H9 (cell line): ENCODE data around the gene GATAD2B. TPM values are rescaled to one million over a fixed set of nuclear protein-coding genes. Genes with fewer than 3 reads are reported as not detected.
A peak's percentile ranks its signal among the peaks of the same experiment; 100 is the strongest.

Experiments
- DNase-seq: peaks from one replicate; pipeline ENCODE4 v3.0.0-alpha.2; 2017
- H2AFZ ChIP-seq: one replicate; pipeline ENCODE4 v1.6.1; 2013; ENCODE audit warnings: mild to moderate bottlenecking, low read length, control low read depth, moderate library complexity
- H2AK5ac ChIP-seq: 2 replicates; pipeline ENCODE4 v1.6.1; 2013; ENCODE audit warnings: low read length, control low read depth, mixed read lengths; ENCODE audit not compliant: insufficient read length
- H2BK120ac ChIP-seq: one replicate; pipeline ENCODE4 v1.6.1; 2013; ENCODE audit warnings: low read depth, mild to moderate bottlenecking, low read length, control low read depth, inconsistent platforms; ENCODE audit not compliant: poor library complexity, severe bottlenecking
- H2BK12ac ChIP-seq: 2 replicates; pipeline ENCODE4 v1.6.1; 2013; ENCODE audit warnings: low read length, control low read depth, mixed read lengths, low read depth; ENCODE audit not compliant: insufficient read length
- H2BK15ac ChIP-seq: 2 replicates; pipeline ENCODE4 v1.6.1; 2013; ENCODE audit warnings: low read depth, low read length, control low read depth
- H2BK20ac ChIP-seq: one replicate; pipeline ENCODE4 v1.6.1; 2013; ENCODE audit warnings: low read depth, mild to moderate bottlenecking, low read length, control low read depth, inconsistent platforms; ENCODE audit not compliant: poor library complexity, severe bottlenecking
- H2BK5ac ChIP-seq: 2 replicates; pipeline ENCODE4 v1.6.1; 2013; ENCODE audit warnings: low read length, control low read depth, mixed read lengths; ENCODE audit not compliant: insufficient read length
- H3K14ac ChIP-seq: 2 replicates; pipeline ENCODE4 v1.6.1; 2013; ENCODE audit warnings: low read length, control low read depth; ENCODE audit not compliant: insufficient read depth
- H3K18ac ChIP-seq: 2 replicates; pipeline ENCODE4 v1.6.1; 2013; ENCODE audit warnings: low read depth, mild to moderate bottlenecking, mixed read lengths, low read length, control low read depth; ENCODE audit not compliant: insufficient read length
- H3K23ac ChIP-seq: 2 replicates; pipeline ENCODE4 v1.6.1; 2013; ENCODE audit warnings: low read length, control low read depth, mixed read lengths, low read depth; ENCODE audit not compliant: insufficient read length
- H3K23me2 ChIP-seq: 2 replicates; pipeline ENCODE4 v1.6.1; 2013; ENCODE audit warnings: low read depth, mild to moderate bottlenecking, mixed read lengths, low read length, control low read depth; ENCODE audit not compliant: insufficient read length, poor library complexity, severe bottlenecking
- H3K27ac ChIP-seq: 2 replicates; pipeline ENCODE4 v1.5.1; 2013; ENCODE audit warnings: low read length, control low read depth, mixed read lengths, low read depth; ENCODE audit not compliant: insufficient read length
- H3K27me3 ChIP-seq: 2 replicates; pipeline ENCODE4 v1.6.1; 2013; ENCODE audit warnings: low read length, control low read depth, inconsistent platforms; ENCODE audit not compliant: insufficient read depth
- H3K4ac ChIP-seq: 2 replicates; pipeline ENCODE4 v1.6.1; 2013; ENCODE audit warnings: low read depth, mild to moderate bottlenecking, control low read depth, inconsistent platforms, low read length, moderate library complexity
- H3K4me1 ChIP-seq: 2 replicates; pipeline ENCODE4 v1.6.1; 2013; ENCODE audit warnings: low read length, control low read depth, inconsistent platforms; ENCODE audit not compliant: insufficient read depth
- H3K4me2 ChIP-seq: 2 replicates; pipeline ENCODE4 v1.6.1; 2013; ENCODE audit warnings: low read length, control low read depth, mixed read lengths; ENCODE audit not compliant: insufficient read length, insufficient read depth
- H3K56ac ChIP-seq: 2 replicates; pipeline ENCODE4 v1.6.1; 2013; ENCODE audit warnings: low read depth, mild to moderate bottlenecking, mixed read lengths, low read length, control low read depth; ENCODE audit not compliant: insufficient read length
- H3K79me1 ChIP-seq: 2 replicates; pipeline ENCODE4 v1.6.1; 2013; ENCODE audit warnings: low read depth, mild to moderate bottlenecking, moderate library complexity, low read length, control low read depth, inconsistent platforms; ENCODE audit not compliant: insufficient read depth, poor library complexity, severe bottlenecking
- H3K79me2 ChIP-seq: 2 replicates; pipeline ENCODE4 v1.6.1; 2013; ENCODE audit warnings: low read length, control low read depth, inconsistent platforms; ENCODE audit not compliant: insufficient read depth
- H3K9ac ChIP-seq: 2 replicates; pipeline ENCODE4 v1.6.1; 2013; ENCODE audit warnings: low read length, control low read depth, mixed read lengths; ENCODE audit not compliant: insufficient read length; ENCODE audit errors: extremely low read depth
- H3K9me3 ChIP-seq: one replicate; pipeline ENCODE4 v1.6.1; 2013; ENCODE audit warnings: low read depth, low read length, inconsistent platforms; ENCODE audit not compliant: control insufficient read depth
- H3T11ph ChIP-seq: one replicate; pipeline ENCODE4 v1.6.1; 2013; ENCODE audit warnings: mild to moderate bottlenecking, low read length, control low read depth, inconsistent platforms
- H4K20me1 ChIP-seq: one replicate; pipeline ENCODE4 v1.6.1; 2013; ENCODE audit not compliant: control insufficient read depth, insufficient read length, insufficient read depth
- H4K5ac ChIP-seq: 2 replicates; pipeline ENCODE4 v1.6.1; 2013; ENCODE audit warnings: low read depth, mild to moderate bottlenecking, mixed read lengths, low read length, control low read depth; ENCODE audit not compliant: insufficient read length
- H4K8ac ChIP-seq: replicated peaks from 2 replicates; pipeline ENCODE4 v1.6.1; 2013; ENCODE audit warnings: low read length, control low read depth, mixed read lengths, low read depth; ENCODE audit not compliant: insufficient read length
- H4K91ac ChIP-seq: 2 replicates; pipeline ENCODE4 v1.6.1; 2013; ENCODE audit warnings: low read depth, mild to moderate bottlenecking, moderate library complexity, mixed read lengths, low read length, control low read depth; ENCODE audit not compliant: insufficient read length
- H3K27ac Mint-ChIP-seq, 3 experiments: 2 replicates in 2 of 3; 3 replicates in 1 of 3; pipeline ENCODE4 v1.8.0; 2020 to 2021; ENCODE audit warnings: mixed read lengths in 3 of 3, mild to moderate bottlenecking in 1 of 3, moderate library complexity in 1 of 3
- H3K27me3 Mint-ChIP-seq: 2 replicates; pipeline ENCODE4 v1.8.0; 2021; ENCODE audit warnings: low read depth, mild to moderate bottlenecking, moderate library complexity, mixed read lengths
- H3K36me3 Mint-ChIP-seq, 3 experiments: 2 replicates in 2 of 3; 3 replicates in 1 of 3; pipeline ENCODE4 v1.8.0; 2020 to 2021; ENCODE audit warnings: low read depth in 3 of 3, mixed read lengths in 3 of 3; ENCODE audit not compliant: insufficient read depth in 1 of 3
- H3K4me1 Mint-ChIP-seq, 2 experiments: 2 replicates each; pipeline ENCODE4 v1.8.0; 2020; ENCODE audit warnings: mixed read lengths in 2 of 2
- H3K4me3 Mint-ChIP-seq, 2 experiments: 2 replicates in 1 of 2; 3 replicates in 1 of 2; pipeline ENCODE4 v1.8.0; 2020 to 2021; ENCODE audit warnings: mild to moderate bottlenecking in 2 of 2, mixed read lengths in 2 of 2, moderate library complexity in 1 of 2
- H3K9me3 Mint-ChIP-seq, 2 experiments: 2 replicates in 1 of 2; 3 replicates in 1 of 2; pipeline ENCODE4 v1.8.0; 2020; ENCODE audit warnings: mild to moderate bottlenecking in 2 of 2, mixed read lengths in 2 of 2, moderate library complexity in 1 of 2
- WGBS: extraction: QIAGEN DNeasy Blood & Tissue Kit; methylation state at CpG from one replicate; pipeline ENCODE4 v1.1.7; 2013; ENCODE audit warnings: missing lambda C conversion rate, low lambda C conversion rate, mixed read lengths; ENCODE audit not compliant: insufficient read length; ENCODE audit errors: extremely low coverage; 5-methylcytosine and 5-hydroxymethylcytosine counted together
- total RNA-seq: library from RNA; stranded (reverse); gene quantifications from 2 replicates; pipeline ENCODE4 v1.2.1, GENCODE V29; 2021
- TF ChIP-seq, protein P1 (sequence below): fragments of 200-600 bp; sonication (generic); conservative IDR thresholded peaks from 3 replicates; pipeline ENCODE4 v1.8.0; 2021; ENCODE audit warnings: antibody characterized with exemption, mild to moderate bottlenecking

The GATAD2B gene
- total RNA-seq, 1 experiment from 2014 or later = 44.1 TPM

DNA sequence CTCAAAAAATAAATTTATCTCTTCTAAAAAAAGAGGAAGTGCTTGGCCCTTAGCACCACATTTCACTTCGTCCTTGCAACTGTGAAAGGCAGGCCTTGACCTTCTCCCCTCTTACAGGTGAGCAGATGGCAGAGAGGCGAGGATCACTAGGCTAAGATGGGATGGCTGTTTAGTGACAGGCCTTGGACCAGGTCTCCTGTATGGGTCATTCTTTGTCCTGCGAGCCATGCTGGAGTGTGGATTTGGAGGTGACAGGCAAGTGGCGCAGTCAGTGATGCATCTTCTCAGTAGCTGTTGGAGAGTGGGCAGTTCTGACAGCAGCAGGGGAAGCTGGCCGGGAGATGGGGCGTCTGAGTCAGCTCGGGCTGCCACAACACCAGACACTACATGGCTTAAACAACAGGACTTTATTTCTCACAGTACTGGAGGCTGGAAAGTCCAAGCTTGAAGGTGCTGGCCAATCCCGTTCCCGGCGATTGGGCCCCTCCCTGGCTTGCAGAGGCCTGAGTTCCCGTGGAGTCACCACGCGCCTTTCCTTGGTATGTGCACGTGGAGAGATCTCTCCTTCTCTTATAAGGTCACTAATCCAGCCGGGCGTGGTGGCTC lies 131.0 kb downstream of the GATAD2B start:
- no peaks in the 10 kb centered on the region for H3K4me1 ChIP-seq
- WGBS = no CpG with 5 or more reads among the region's 16 CpGs
- peak; percentile 29 for DNase-seq
- no peak overlapping the region for H3K4ac ChIP-seq
- no peaks in the 10 kb centered on the region for H3K27me3 ChIP-seq
- Mint-ChIP-seq H3K4me3 (no peak overlapping the region), H3K27ac (no peak overlapping the region; a peak in 1 of 7 replicates), H3K36me3 (no peaks in the 10 kb centered on the region), H3K27me3 (peaks cover 2% of the 10 kb centered on the region), H3K4me1 (peaks cover 30 to 44% of the 10 kb centered on the region in 2 experiments), H3K9me3 (no peaks in the 10 kb centered on the region)
- no peak overlapping the region for H3K56ac ChIP-seq
- H3K27ac ChIP-seq = no peak overlapping the region
- no peak overlapping the region for H2BK15ac ChIP-seq
- no peaks in the 10 kb centered on the region for H3K79me1 ChIP-seq
- no peaks in the 10 kb centered on the region for H3K9me3 ChIP-seq
- H4K5ac ChIP-seq = no peak overlapping the region
- no peak overlapping the region for H2BK12ac ChIP-seq
- H3K23ac ChIP-seq = no peak overlapping the region
- no peak overlapping the region for H3K18ac ChIP-seq
- H4K20me1 ChIP-seq = no peaks in the 10 kb centered on the region
- no peak overlapping the region for H3K9ac ChIP-seq
- no peak overlapping the region for H2BK20ac ChIP-seq
- H3K79me2 ChIP-seq = no peaks in the 10 kb centered on the region
- H4K8ac ChIP-seq = no peak overlapping the region
- H3K14ac ChIP-seq = no peak overlapping the region
- H2BK120ac ChIP-seq = no peak overlapping the region
- TF ChIP-seq, protein P1, sequence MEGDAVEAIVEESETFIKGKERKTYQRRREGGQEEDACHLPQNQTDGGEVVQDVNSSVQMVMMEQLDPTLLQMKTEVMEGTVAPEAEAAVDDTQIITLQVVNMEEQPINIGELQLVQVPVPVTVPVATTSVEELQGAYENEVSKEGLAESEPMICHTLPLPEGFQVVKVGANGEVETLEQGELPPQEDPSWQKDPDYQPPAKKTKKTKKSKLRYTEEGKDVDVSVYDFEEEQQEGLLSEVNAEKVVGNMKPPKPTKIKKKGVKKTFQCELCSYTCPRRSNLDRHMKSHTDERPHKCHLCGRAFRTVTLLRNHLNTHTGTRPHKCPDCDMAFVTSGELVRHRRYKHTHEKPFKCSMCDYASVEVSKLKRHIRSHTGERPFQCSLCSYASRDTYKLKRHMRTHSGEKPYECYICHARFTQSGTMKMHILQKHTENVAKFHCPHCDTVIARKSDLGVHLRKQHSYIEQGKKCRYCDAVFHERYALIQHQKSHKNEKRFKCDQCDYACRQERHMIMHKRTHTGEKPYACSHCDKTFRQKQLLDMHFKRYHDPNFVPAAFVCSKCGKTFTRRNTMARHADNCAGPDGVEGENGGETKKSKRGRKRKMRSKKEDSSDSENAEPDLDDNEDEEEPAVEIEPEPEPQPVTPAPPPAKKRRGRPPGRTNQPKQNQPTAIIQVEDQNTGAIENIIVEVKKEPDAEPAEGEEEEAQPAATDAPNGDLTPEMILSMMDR = no peak
- H4K91ac ChIP-seq = no peak overlapping the region
- no peak overlapping the region for H2AFZ ChIP-seq
- H3K23me2 ChIP-seq = no peaks in the 10 kb centered on the region
- no peak overlapping the region for H3K4me2 ChIP-seq
- no peak overlapping the region for H2AK5ac ChIP-seq
- H3T11ph ChIP-seq = no peak overlapping the region
- H2BK5ac ChIP-seq = no peak overlapping the region
